GM08714 (cell line): Measurements from ENCODE around the gene SLC35B3.
A peak's percentile ranks its signal among the peaks of the same experiment; 100 is the strongest.
"Not testable (repeated sequence)": the region's sequence is repeated elsewhere in the genome, so short reads cannot be mapped to it uniquely, and the experiment has no call there.

ENCODE experiments used
- H3K4me3 ChIP-seq: fragments of 200-500 bp; sonication (Bioruptor generic); 2 replicates; pipeline ENCODE4 v1.5.1; 2014; ENCODE audit warnings: mild to moderate bottlenecking, low read length, inconsistent platforms
- ZNF274 ChIP-seq: IDR thresholded peaks from 2 replicates; pipeline ENCODE4 v1.6.1; 2012; ENCODE audit warnings: mild to moderate bottlenecking, low read depth, low read length

SLC35B3 gene

GRCh38 chr6:8435093-8435844, at the start of gene SLC35B3:
SLC35B3 (minus strand) TSS chr6:8435545.
- peak within 1 kb of the TSS; percentile 85 for H3K4me3 ChIP-seq
- TF ChIP-seq ZNF274, result no peak

DNA sequence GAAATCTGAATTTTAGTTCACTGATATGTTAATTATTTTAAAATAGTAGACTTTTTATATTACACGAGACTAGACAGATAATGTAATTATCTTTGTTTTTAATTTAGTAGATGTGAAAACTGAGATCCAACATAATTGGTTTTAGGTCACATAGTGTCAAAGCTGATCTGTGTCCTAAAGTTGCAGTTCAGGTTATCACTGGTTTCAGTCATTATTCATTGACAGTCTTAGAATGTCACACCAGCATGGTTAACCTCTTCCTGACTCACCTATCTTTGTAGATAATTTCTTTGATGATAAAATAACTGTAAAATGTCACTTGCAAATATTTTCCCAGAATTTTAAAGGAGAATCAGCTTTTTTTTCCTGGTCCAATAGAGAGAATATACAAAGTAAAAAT, 48.3 kb upstream of the SLC35B3 start:
- no peak overlapping the region for H3K4me3 ChIP-seq
- TF ChIP-seq ZNF274, result no peak

- H3K4me3 ChIP-seq, result no peak overlapping the region
- TF ChIP-seq ZNF274, result no peak
Observed at GRCh38 chr6:8481727-8482126, 46.4 kb upstream of the SLC35B3 start.

DNA sequence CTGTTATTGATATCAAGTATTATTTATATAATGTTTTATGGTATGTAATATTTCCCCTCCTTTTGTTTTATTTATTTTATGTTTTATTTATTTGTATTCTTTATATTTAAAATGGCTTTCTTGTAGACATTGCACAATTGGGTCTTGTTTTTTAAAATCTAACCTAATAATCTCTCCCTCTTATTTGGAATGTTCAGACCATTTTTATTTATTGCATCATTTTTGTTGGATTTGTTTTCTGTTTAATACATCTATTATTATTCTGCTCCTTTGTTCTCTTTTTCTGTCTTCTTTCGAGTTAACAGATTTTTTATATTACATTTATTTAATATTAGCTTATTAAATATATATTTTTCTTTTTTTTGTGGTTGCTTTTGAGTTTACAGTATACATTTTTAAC, 43.1 kb upstream of the SLC35B3 start:
- H3K4me3 ChIP-seq, result no peak overlapping the region

GRCh38 chr6:8476656-8477055, 41.3 kb upstream of the SLC35B3 start:
- H3K4me3 ChIP-seq, result no peak overlapping the region
- no peak for TF ChIP-seq ZNF274

More for the DNA sequence above, 43.1 kb upstream of the SLC35B3 start:
- no peak for TF ChIP-seq ZNF274

DNA sequence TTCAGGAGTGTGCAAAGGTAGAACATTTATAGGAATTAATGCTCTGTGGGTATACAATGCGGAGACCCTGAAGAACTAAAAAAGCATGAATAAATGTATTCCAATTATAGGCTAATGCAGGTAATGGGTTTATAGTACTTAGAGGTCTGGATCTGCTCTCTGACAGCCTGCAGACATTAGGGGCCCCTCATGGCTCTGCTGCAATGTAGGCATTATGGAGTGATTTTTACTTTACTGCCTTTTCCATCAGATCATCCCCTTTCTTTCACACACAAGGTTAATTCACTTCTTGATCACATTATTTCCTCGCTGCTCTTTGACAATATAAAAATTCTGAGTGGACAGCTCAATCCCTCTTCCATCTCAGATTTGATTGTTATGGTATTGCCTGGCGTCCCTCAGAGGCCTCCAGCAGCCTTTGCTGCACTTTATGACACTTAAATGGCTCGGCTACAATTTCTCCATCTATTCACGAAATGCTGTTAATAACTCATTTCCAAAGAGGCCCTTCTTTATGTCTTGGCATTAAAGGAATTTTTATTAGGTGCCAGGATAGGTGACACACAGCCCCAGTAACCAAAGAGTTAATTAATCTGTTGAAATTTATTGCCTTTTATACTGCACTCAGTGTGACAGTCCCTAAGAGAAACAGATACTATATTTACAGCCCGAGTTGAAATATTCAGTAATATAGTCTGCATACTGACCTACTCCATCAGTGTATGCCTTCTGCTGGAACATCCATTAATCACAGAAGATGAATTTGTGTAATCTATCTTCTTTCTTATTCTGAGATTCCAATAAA, 33.4 kb upstream of the SLC35B3 start:
- no peak overlapping the region for H3K4me3 ChIP-seq
- no peak for TF ChIP-seq ZNF274

- no peak for TF ChIP-seq ZNF274
- no peak overlapping the region for H3K4me3 ChIP-seq
Observed at GRCh38 chr6:8462694-8463093, 27.3 kb upstream of the SLC35B3 start.

DNA sequence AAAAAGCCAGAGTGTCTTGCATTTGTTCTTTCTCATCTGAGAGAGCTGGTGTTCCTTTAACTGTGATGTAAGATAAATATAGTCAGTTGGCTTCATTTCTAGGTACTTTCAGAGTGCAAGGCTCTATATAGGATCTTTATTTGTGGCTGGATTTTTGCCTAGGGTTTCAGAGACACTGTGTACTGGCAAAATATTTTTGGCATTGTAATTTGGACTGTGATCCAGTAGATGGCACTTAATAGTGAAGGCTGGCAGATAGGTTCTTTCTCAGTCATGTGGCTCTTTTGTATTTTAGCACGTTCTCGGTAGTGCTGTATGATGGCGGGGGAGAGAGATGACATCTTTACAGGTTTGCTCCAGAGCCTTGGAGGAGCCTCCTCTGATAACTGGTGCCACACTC, 26.8 kb upstream of the SLC35B3 start:
- no peak overlapping the region for H3K4me3 ChIP-seq
- TF ChIP-seq ZNF274, result no peak

- no peak overlapping the region for H3K4me3 ChIP-seq
- TF ChIP-seq ZNF274, result no peak
Observed at GRCh38 chr6:8446391-8446790, 11.0 kb upstream of the SLC35B3 start.

GRCh38 chr6:8445930-8446329, 10.6 kb upstream of the SLC35B3 start:
- H3K4me3 ChIP-seq, result not testable (repeated sequence)

DNA sequence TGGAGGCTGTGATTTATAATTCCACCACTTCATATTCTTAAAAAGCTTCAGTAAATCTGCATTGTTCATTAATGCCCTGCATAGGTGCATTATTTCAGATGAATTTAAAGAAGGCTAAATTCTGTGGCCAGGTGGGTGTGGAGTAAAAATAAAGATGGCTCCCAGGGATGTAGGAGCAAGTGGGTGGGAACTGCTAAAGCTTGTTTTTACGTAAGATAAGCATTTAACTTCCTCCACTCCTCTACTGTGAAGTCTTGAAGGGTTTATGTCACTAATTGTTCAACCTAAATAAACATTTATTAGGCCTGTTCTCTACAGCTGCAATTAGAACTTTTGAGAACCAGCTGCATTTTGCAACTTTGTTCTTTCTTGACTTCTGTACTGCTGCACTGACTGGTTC, 6.8 kb upstream of the SLC35B3 start:
- no peak overlapping the region for H3K4me3 ChIP-seq
- no peak for TF ChIP-seq ZNF274

DNA sequence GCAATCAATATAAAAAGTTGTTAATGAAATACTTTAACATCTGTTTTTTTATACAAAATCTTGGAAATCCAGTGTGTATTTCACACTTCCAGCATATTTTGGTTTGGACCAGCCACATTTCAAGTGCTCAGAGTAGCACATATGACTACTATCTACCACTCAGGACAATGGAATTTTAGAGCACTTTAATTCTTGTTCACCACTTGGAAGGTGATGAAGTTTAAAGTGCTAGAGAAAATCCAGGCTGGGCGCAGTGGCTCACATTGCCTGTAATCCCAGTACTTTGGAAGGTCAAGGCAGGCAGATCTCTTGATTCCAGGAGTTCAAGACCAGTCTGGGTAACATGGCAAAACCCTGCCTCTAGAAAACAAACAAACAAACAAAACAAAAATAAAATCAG, 6.1 kb upstream of the SLC35B3 start:
- no peak for TF ChIP-seq ZNF274
- H3K4me3 ChIP-seq, result no peak overlapping the region

GRCh38 chr6:8439601-8440268, 4.4 kb upstream of the SLC35B3 start:
- TF ChIP-seq ZNF274, result no peak
- no peak overlapping the region for H3K4me3 ChIP-seq

DNA sequence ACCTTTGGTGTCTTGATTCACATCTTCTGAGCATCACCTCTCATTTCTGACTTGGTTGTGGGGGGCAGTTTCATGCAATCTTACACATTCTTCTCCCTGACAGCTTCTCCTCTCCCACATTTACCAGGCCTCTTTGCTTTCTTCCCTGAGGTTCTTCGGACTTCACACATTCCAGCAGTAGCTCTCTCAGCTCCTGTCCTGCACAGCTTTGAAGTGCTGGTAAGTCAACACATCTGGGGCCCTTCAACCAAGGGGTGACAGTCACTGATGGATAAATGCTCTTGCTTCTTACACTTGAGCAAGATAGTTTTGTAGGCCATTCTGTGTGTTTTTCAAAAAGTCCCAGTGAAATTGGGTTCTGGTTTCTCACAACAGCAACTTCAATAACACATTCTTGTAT, 2.5 kb upstream of the SLC35B3 start:
- no peak for TF ChIP-seq ZNF274

DNA sequence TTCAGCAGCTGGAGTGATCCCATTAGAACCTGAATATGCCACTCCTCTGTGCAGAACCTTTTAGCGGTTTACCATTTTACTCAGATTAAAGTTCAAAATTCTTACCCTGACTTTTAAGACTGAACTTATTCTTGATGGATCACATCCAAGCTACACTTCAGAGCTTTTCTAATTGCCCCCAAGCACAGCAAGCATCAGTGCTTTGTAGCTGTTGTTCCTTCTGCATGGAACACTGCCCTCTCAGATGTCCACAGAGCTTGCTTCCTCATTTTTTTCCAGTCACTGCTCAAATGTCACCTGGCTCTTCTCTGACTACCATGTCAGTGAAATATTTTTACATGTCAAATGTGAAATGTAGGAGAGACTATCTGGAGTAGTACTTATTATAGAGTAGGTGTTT, 1.6 kb upstream of the SLC35B3 start:
- no peak for TF ChIP-seq ZNF274
- no peak overlapping the region for H3K4me3 ChIP-seq

More for the DNA sequence above, 2.5 kb upstream of the SLC35B3 start:
- H3K4me3 ChIP-seq, result no peak overlapping the region
